Omental fat pad (tissue), 4 donors: ENCODE measurements around the gene CAPRIN2. TPM values are rescaled to one million over a fixed set of nuclear protein-coding genes. Genes with fewer than 3 reads are reported as not detected.

ENCODE experiments used
- ATAC-seq: fragments of 150-250 bp; one replicate; pipeline ENCODE4 v1.9.1; 2016; ENCODE audit warnings: mild to moderate bottlenecking, moderate library complexity; ENCODE audit not compliant: low FRiP score
- DNase-seq: peaks from one replicate; pipeline ENCODE4 v3.0.0-alpha.2; 2019; ENCODE audit warnings: low spot score
- CTCF ChIP-seq, 3 donors: fragments of 450-650 bp; IDR thresholded peaks; one replicate each; pipeline ENCODE4 v1.5.1; 2016 to 2017; ENCODE audit warnings: antibody characterized with exemption in 3 of 3, mild to moderate bottlenecking in 3 of 3, moderate library complexity in 2 of 3
- total RNA-seq, 4 donors: library from RNA; depleted of rRNA; stranded (reverse); fragments of >200 nt; gene quantifications; one replicate each; pipeline ENCODE4 v1.1.0, GENCODE V29; 2016

The CAPRIN2 gene
- total RNA-seq, 4 donors from 2014 or later: 18.0 to 31.4 (median 19.7) TPM

- ATAC-seq (no peak), DNase-seq (no peak)
- TF ChIP-seq CTCF (IDR thresholded peaks at IDR 0.05): no peak
These were observed 9.5 kb upstream of the CAPRIN2 start for GRCh38 chr12:30764251-30764650.

GRCh38 chr12:30763053-30763452 lies 8.3 kb upstream of the CAPRIN2 start:
- no peak for ATAC-seq
- TF ChIP-seq CTCF (IDR thresholded peaks at IDR 0.05): no peak
- no peak for DNase-seq

- no peak for ATAC-seq
- no peak for TF ChIP-seq CTCF (IDR thresholded peaks at IDR 0.05)
These were observed 7.0 kb upstream of the CAPRIN2 start for GRCh38 chr12:30761730-30762129.

GRCh38 chr12:30757316-30757715 lies 2.6 kb upstream of the CAPRIN2 start:
- no peak for TF ChIP-seq CTCF (IDR thresholded peaks at IDR 0.05)
- DNase-seq (no peak), ATAC-seq (no peak)

More at GRCh38 chr12:30761730-30762129, 7.0 kb upstream of the CAPRIN2 start:
- no peak for DNase-seq

- DNase-seq (no peak), ATAC-seq (no peak)
- no peak for TF ChIP-seq CTCF (IDR thresholded peaks at IDR 0.05)
These were observed 1.3 kb upstream of the CAPRIN2 start for GRCh38 chr12:30756074-30756473.

- DNase-seq: no peak
- TF ChIP-seq CTCF (IDR thresholded peaks at IDR 0.05): no peak
- ATAC-seq: no peak
These were observed 628 bp upstream of the CAPRIN2 start for GRCh38 chr12:30755395-30755762.

GRCh38 chr12:30754383-30754749 lies 385 bp downstream of the CAPRIN2 start:
- DNase-seq (peak; percentile 23), ATAC-seq (no peak)
- TF ChIP-seq CTCF (IDR thresholded peaks at IDR 0.05): no peak
